IgD-negative memory B cell (primary cell): ENCODE data around the gene AR. TPM values are rescaled to one million over a fixed set of nuclear protein-coding genes. Genes with fewer than 3 reads are reported as not detected.
"Not testable (repeated sequence)": the region's sequence is repeated elsewhere in the genome, so short reads cannot be mapped to it uniquely, and the experiment has no call there.

ENCODE experiments used
- H3K27ac Mint-ChIP-seq, 3 donors: one replicate each; pipeline ENCODE4 v1.8.0; 2020 to 2022; ENCODE audit warnings: mild to moderate bottlenecking in 3 of 3, mixed read lengths in 3 of 3, moderate library complexity in 1 of 3
- H3K27me3 Mint-ChIP-seq: one replicate; pipeline ENCODE4 v1.8.0; 2021; ENCODE audit warnings: mixed read lengths
- H3K36me3 Mint-ChIP-seq: one replicate; pipeline ENCODE4 v1.8.0; 2020; ENCODE audit warnings: mild to moderate bottlenecking, mixed read lengths
- H3K4me1 Mint-ChIP-seq, 3 donors: one replicate each; pipeline ENCODE4 v1.8.0; 2020 to 2022; ENCODE audit warnings: mixed read lengths in 3 of 3, mild to moderate bottlenecking in 1 of 3
- H3K4me3 Mint-ChIP-seq, 4 donors: one replicate each; pipeline ENCODE4 v1.8.0; 2020 to 2022; ENCODE audit warnings: mild to moderate bottlenecking in 4 of 4, mixed read lengths in 4 of 4, moderate library complexity in 3 of 4
- H3K9me3 Mint-ChIP-seq, 3 donors: one replicate each; pipeline ENCODE4 v1.8.0; 2020 to 2021; ENCODE audit warnings: mixed read lengths in 3 of 3, mild to moderate bottlenecking in 1 of 3
- polyA plus RNA-seq: library from polyadenylated mRNA; unstranded; fragments of 300-500 nt; fragmentation: Illumina TruSeq; gene quantifications from one replicate; pipeline ENCODE4 v1.2.3, GENCODE V29; 2021

The AR gene
- polyA plus RNA-seq, 1 donor from 2014 or later = 0.20 TPM

GRCh38 chrX:67601771-67602170, 58.0 kb downstream of the AR start:
- H3K27ac Mint-ChIP-seq = no peak overlapping the region
- no peak overlapping the region for H3K4me3 Mint-ChIP-seq
- no peaks in the 10 kb centered on the region for H3K36me3 Mint-ChIP-seq
- H3K9me3 Mint-ChIP-seq = no peaks in the 10 kb centered on the region
- H3K4me1 Mint-ChIP-seq = no peaks in the 10 kb centered on the region
- no peaks in the 10 kb centered on the region for H3K27me3 Mint-ChIP-seq

- H3K9me3 Mint-ChIP-seq = no peaks in the 10 kb centered on the region
- H3K27ac Mint-ChIP-seq = no peak overlapping the region
- no peaks in the 10 kb centered on the region for H3K4me1 Mint-ChIP-seq
- H3K36me3 Mint-ChIP-seq = no peaks in the 10 kb centered on the region
- H3K4me3 Mint-ChIP-seq = no peak overlapping the region
- H3K27me3 Mint-ChIP-seq = no peaks in the 10 kb centered on the region
These were observed 61.3 kb downstream of the AR start for GRCh38 chrX:67604979-67605703.

- Mint-ChIP-seq H3K27ac (no peak overlapping the region), H3K36me3 (no peaks in the 10 kb centered on the region), H3K27me3 (no peaks in the 10 kb centered on the region), H3K9me3 (no peaks in the 10 kb centered on the region), H3K4me1 (no peaks in the 10 kb centered on the region), H3K4me3 (no peak overlapping the region)
These were observed 63.6 kb downstream of the AR start for GRCh38 chrX:67607466-67607865.

GRCh38 chrX:67610282-67610681, 66.5 kb downstream of the AR start:
- peaks cover 0 to 13% (median 1%) of the 10 kb centered on the region in 3 donors for H3K9me3 Mint-ChIP-seq
- H3K27me3 Mint-ChIP-seq = no peaks in the 10 kb centered on the region
- no peaks in the 10 kb centered on the region for H3K36me3 Mint-ChIP-seq
- no peaks in the 10 kb centered on the region for H3K4me1 Mint-ChIP-seq
- H3K27ac Mint-ChIP-seq = no peak overlapping the region
- no peak overlapping the region for H3K4me3 Mint-ChIP-seq

GRCh38 chrX:67612231-67612630, 68.4 kb downstream of the AR start:
- no peaks in the 10 kb centered on the region for H3K27me3 Mint-ChIP-seq
- no peaks in the 10 kb centered on the region for H3K36me3 Mint-ChIP-seq
- no peak overlapping the region for H3K4me3 Mint-ChIP-seq
- no peak overlapping the region for H3K27ac Mint-ChIP-seq
- H3K4me1 Mint-ChIP-seq = no peaks in the 10 kb centered on the region
- H3K9me3 Mint-ChIP-seq = peaks cover 1 to 13% (median 2%) of the 10 kb centered on the region in 3 donors

- Mint-ChIP-seq H3K4me3 (peak overlapping the region in 1 of 4 donors; percentile 17), H3K9me3 (peaks cover 1 to 20% (median 2%) of the 10 kb centered on the region in 3 donors), H3K27me3 (no peaks in the 10 kb centered on the region), H3K36me3 (no peaks in the 10 kb centered on the region), H3K27ac (no peak overlapping the region), H3K4me1 (no peaks in the 10 kb centered on the region)
These were observed 69.5 kb downstream of the AR start for GRCh38 chrX:67613366-67613765.

GRCh38 chrX:67613996-67614395, 70.2 kb downstream of the AR start:
- H3K9me3 Mint-ChIP-seq = peaks cover 1 to 23% (median 2%) of the 10 kb centered on the region in 3 donors
- H3K27me3 Mint-ChIP-seq = no peaks in the 10 kb centered on the region
- no peak overlapping the region for H3K27ac Mint-ChIP-seq
- H3K4me1 Mint-ChIP-seq = no peaks in the 10 kb centered on the region
- H3K36me3 Mint-ChIP-seq = no peaks in the 10 kb centered on the region
- H3K4me3 Mint-ChIP-seq = no peak overlapping the region

- Mint-ChIP-seq H3K4me3 (no peak overlapping the region), H3K4me1 (no peaks in the 10 kb centered on the region), H3K27me3 (no peaks in the 10 kb centered on the region), H3K27ac (no peak overlapping the region), H3K36me3 (no peaks in the 10 kb centered on the region), H3K9me3 (peaks cover 1 to 23% (median 2%) of the 10 kb centered on the region in 3 donors)
These were observed 70.6 kb downstream of the AR start for GRCh38 chrX:67614423-67614822.

GRCh38 chrX:67619253-67619652, 75.4 kb downstream of the AR start:
- H3K36me3 Mint-ChIP-seq = no peaks in the 10 kb centered on the region

GRCh38 chrX:67622053-67622585, 78.3 kb downstream of the AR start:
- peaks cover 0 to 19% (median 0%) of the 10 kb centered on the region in 3 donors for H3K9me3 Mint-ChIP-seq
- H3K27me3 Mint-ChIP-seq = no peaks in the 10 kb centered on the region
- no peak overlapping the region for H3K27ac Mint-ChIP-seq
- H3K4me1 Mint-ChIP-seq = no peaks in the 10 kb centered on the region
- no peak overlapping the region for H3K4me3 Mint-ChIP-seq
- H3K36me3 Mint-ChIP-seq = no peaks in the 10 kb centered on the region

More at GRCh38 chrX:67619253-67619652, 75.4 kb downstream of the AR start:
- Mint-ChIP-seq H3K27ac (no peak overlapping the region), H3K4me1 (no peaks in the 10 kb centered on the region), H3K4me3 (no peak overlapping the region), H3K27me3 (no peaks in the 10 kb centered on the region), H3K9me3 (peaks cover 1 to 29% (median 2%) of the 10 kb centered on the region in 3 donors)

- Mint-ChIP-seq H3K27me3 (no peaks in the 10 kb centered on the region), H3K9me3 (peaks cover 0 to 10% (median 0%) of the 10 kb centered on the region in 3 donors), H3K4me3 (no peak overlapping the region), H3K27ac (no peak overlapping the region), H3K4me1 (no peaks in the 10 kb centered on the region), H3K36me3 (no peaks in the 10 kb centered on the region)
These were observed 80.5 kb downstream of the AR start for GRCh38 chrX:67624325-67624724.

- Mint-ChIP-seq H3K4me1 (no peaks in the 10 kb centered on the region), H3K27me3 (no peaks in the 10 kb centered on the region), H3K36me3 (no peaks in the 10 kb centered on the region), H3K4me3 (no peak overlapping the region), H3K9me3 (peaks cover 2 to 6% (median 4%) of the 10 kb centered on the region in 3 donors), H3K27ac (peak overlapping the region in 1 of 3 donors; percentile 47)
These were observed 91.6 kb downstream of the AR start for GRCh38 chrX:67635424-67635823.

- H3K9me3 Mint-ChIP-seq = peaks cover 2 to 6% (median 4%) of the 10 kb centered on the region in 3 donors
- H3K27me3 Mint-ChIP-seq = peaks cover 1% of the 10 kb centered on the region
- no peaks in the 10 kb centered on the region for H3K36me3 Mint-ChIP-seq
- H3K4me1 Mint-ChIP-seq = no peaks in the 10 kb centered on the region
- no peak overlapping the region for H3K4me3 Mint-ChIP-seq
- no peak overlapping the region for H3K27ac Mint-ChIP-seq
These were observed 92.7 kb downstream of the AR start for GRCh38 chrX:67636532-67636931.

- H3K36me3 Mint-ChIP-seq, H3K4me1 Mint-ChIP-seq, H3K27ac Mint-ChIP-seq, H3K27me3 Mint-ChIP-seq, H3K9me3 Mint-ChIP-seq, H3K4me3 Mint-ChIP-seq: not testable (repeated sequence)
These were observed 93.5 kb downstream of the AR start for GRCh38 chrX:67637293-67637692.

- no peaks in the 10 kb centered on the region for H3K9me3 Mint-ChIP-seq
- H3K27ac Mint-ChIP-seq = no peak overlapping the region
- H3K4me3 Mint-ChIP-seq = no peak overlapping the region
These were observed 104.5 kb downstream of the AR start for GRCh38 chrX:67648361-67648760.

More at GRCh38 chrX:67648361-67648760, 104.5 kb downstream of the AR start:
- H3K4me1 Mint-ChIP-seq = no peaks in the 10 kb centered on the region
- H3K36me3 Mint-ChIP-seq = no peaks in the 10 kb centered on the region
- no peaks in the 10 kb centered on the region for H3K27me3 Mint-ChIP-seq
